Activated CD8-positive, alpha-beta T cell treated with anti-CD3 and anti-CD28 coated beads for 36 hours (primary cell): ENCODE measurements around the gene HK2. TPM values are rescaled to one million over a fixed set of nuclear protein-coding genes. Genes with fewer than 3 reads are reported as not detected.

Experiments used
- ATAC-seq: fragments of 200-7000 bp; cut with Tn5 transposase; one replicate; pipeline ENCODE4 v1.10.0; 2021; ENCODE audit warnings: mild to moderate bottlenecking, moderate library complexity
- CTCF ChIA-PET: fragments of 350-600 bp; sonication (Branson Sonifier 250); formaldehyde crosslinking; loops from one replicate; lab custom pipeline; 2021; ENCODE audit warnings: antibody characterized with exemption; lab: Charles Lee
- POLR2A ChIA-PET: fragments of 350-600 bp; sonication (Branson Sonifier 250); formaldehyde crosslinking; loops from one replicate; lab custom pipeline; 2021; ENCODE audit warnings: antibody characterized with exemption; lab: Charles Lee
- DNase-seq: peaks from one replicate; pipeline ENCODE4 v3.0.0-alpha.2; 2020
- H3K27ac Mint-ChIP-seq: one replicate; pipeline ENCODE4 v1.8.0; 2021; ENCODE audit warnings: mild to moderate bottlenecking, mixed read lengths
- H3K27me3 Mint-ChIP-seq: one replicate; pipeline ENCODE4 v1.8.0; 2021; ENCODE audit warnings: mixed read lengths
- H3K36me3 Mint-ChIP-seq: one replicate; pipeline ENCODE4 v1.8.0; 2021; ENCODE audit warnings: low read depth, mixed read lengths
- H3K4me1 Mint-ChIP-seq: one replicate; pipeline ENCODE4 v1.8.0; 2021; ENCODE audit warnings: low read depth, mixed read lengths
- H3K4me3 Mint-ChIP-seq: one replicate; pipeline ENCODE4 v1.8.0; 2021; ENCODE audit warnings: mild to moderate bottlenecking, moderate library complexity, mixed read lengths
- H3K9me3 Mint-ChIP-seq: one replicate; pipeline ENCODE4 v1.8.0; 2021; ENCODE audit warnings: mixed read lengths
- intact Hi-C: fragments of 100-400 bp; cut with micrococcal nuclease; formaldehyde crosslinking; loops from one replicate; pipeline ENCODE4 v1.10.0; 2022
- total RNA-seq, 2 experiments: library from RNA; stranded (reverse); gene quantifications; one replicate each; pipeline ENCODE4 v1.2.3, GENCODE V29; 2021
- TF ChIP-seq, protein P1 (sequence below): fragments of 200-600 bp; IDR thresholded peaks from one replicate; pipeline ENCODE4 v1.8.0; 2022; ENCODE audit warnings: antibody characterized with exemption, mild to moderate bottlenecking

Gene HK2
- total RNA-seq, 2 experiments from 2014 or later: 121 to 124 TPM

DNA sequence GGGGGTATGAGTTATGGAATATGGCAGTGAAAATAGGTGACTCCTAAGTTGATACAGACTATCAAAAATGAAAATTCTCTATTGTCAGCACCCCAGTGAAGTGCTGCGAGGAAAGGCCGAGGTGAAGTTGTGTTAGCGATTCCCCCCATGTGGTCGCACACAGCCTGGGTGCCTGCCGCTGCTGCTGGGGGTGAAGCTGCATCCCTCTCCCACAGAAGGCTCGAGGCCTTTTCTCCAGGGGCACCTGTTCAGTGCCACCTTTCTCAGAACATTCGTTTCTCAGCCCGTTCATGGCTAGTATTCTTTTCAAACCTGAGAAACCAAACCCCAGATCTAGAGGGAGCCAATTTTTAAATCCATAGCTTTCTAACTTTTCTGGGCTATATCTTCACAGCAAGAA lies 23.8 kb downstream of the HK2 start:
- Mint-ChIP-seq H3K4me3 (no peak overlapping the region), H3K9me3 (no peaks in the 10 kb centered on the region), H3K36me3 (peaks cover 75% of the 10 kb centered on the region), H3K4me1 (peaks cover 16% of the 10 kb centered on the region), H3K27ac (no peak overlapping the region), H3K27me3 (no peaks in the 10 kb centered on the region)
- DNase-seq (no peak), ATAC-seq (no peak)
- TF ChIP-seq, protein P1, sequence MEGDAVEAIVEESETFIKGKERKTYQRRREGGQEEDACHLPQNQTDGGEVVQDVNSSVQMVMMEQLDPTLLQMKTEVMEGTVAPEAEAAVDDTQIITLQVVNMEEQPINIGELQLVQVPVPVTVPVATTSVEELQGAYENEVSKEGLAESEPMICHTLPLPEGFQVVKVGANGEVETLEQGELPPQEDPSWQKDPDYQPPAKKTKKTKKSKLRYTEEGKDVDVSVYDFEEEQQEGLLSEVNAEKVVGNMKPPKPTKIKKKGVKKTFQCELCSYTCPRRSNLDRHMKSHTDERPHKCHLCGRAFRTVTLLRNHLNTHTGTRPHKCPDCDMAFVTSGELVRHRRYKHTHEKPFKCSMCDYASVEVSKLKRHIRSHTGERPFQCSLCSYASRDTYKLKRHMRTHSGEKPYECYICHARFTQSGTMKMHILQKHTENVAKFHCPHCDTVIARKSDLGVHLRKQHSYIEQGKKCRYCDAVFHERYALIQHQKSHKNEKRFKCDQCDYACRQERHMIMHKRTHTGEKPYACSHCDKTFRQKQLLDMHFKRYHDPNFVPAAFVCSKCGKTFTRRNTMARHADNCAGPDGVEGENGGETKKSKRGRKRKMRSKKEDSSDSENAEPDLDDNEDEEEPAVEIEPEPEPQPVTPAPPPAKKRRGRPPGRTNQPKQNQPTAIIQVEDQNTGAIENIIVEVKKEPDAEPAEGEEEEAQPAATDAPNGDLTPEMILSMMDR: no peak
- ChIA-PET POLR2A (no interaction called here), CTCF (no interaction called here)
- intact Hi-C loops: no loop called here

DNA sequence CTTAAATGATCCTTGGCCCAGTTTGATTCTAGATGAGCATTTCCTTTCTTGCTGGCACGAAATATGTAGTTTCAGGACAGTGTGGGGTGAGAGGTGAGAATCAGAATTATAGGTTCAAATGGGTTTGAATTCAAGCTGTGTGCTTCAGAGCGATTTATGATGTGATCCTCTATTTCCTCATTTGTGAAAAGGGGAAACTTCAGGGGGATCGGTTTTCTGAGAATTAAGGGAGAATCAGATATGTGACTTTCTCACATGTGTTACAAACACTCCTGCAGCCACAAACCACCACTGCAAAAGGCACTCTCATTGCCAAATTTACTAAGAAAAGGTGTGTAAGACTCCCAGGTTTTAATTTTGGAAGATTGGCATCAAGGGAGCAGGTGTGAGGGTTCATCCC lies 24.4 kb downstream of the HK2 start:
- peaks cover 21% of the 10 kb centered on the region for H3K4me1 Mint-ChIP-seq
- H3K36me3 Mint-ChIP-seq: peaks cover 77% of the 10 kb centered on the region
- POLR2A ChIA-PET: no interaction called here
- intact Hi-C loops: no loop called here
- ATAC-seq (no peak), DNase-seq (no peak)
- H3K4me3 Mint-ChIP-seq: no peak overlapping the region
- TF ChIP-seq, protein P1: no peak
- H3K27ac Mint-ChIP-seq: no peak overlapping the region
- no peaks in the 10 kb centered on the region for H3K27me3 Mint-ChIP-seq
- CTCF ChIA-PET: no interaction called here
- H3K9me3 Mint-ChIP-seq: no peaks in the 10 kb centered on the region

DNA sequence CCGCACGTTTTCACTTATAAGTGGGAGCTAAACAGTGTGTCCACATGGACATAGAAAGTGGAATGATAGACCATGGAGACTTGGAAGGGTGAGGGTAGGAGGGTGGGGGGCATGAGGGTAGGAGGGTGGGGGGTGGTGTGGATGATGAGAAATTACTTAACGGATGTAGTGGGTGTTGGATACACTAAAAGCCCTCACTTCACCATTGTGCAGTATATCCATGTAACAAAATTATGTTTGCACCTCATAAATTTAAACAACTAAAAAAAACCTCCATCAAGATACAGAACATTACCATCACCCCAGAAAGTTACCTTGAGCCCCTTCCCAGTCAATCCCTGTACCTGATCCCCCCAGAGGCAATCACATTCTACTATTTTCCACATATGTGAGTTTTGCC lies 26.2 kb downstream of the HK2 start:
- ATAC-seq: no peak
- no peaks in the 10 kb centered on the region for H3K9me3 Mint-ChIP-seq
- peaks cover 25% of the 10 kb centered on the region for H3K4me1 Mint-ChIP-seq
- ChIA-PET CTCF (no interaction called here), POLR2A (interaction anchor here (0.7 kb wide), 2 partner anchors 101 to 664 kb away, joined by 3 read pairs; no protein-coding TSS in a partner anchor)
- DNase-seq: no peak
- no peaks in the 10 kb centered on the region for H3K27me3 Mint-ChIP-seq
- intact Hi-C loops: no loop called here
- H3K36me3 Mint-ChIP-seq: peaks cover 68% of the 10 kb centered on the region
- H3K27ac Mint-ChIP-seq: no peak overlapping the region
- TF ChIP-seq, protein P1: no peak
- no peak overlapping the region for H3K4me3 Mint-ChIP-seq

DNA sequence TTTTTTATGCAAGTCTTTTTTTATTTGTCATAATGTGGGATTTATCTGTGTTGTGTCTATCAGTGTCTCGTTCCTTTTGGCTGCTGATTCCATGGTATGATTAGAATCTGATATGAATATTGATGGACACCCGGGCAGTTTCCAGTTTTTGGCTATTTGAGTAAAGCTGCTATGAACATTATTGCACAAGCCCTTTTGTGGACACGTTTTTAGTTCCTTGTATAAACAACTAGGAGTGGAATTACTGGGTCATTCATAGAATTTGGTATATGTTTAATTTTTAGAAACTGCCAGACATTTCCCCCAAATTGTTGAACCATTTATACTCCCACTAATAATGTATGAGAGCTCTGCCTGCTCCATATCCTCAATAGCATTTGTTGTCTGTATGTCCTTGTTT lies 26.6 kb downstream of the HK2 start:
- H3K27me3 Mint-ChIP-seq: no peaks in the 10 kb centered on the region
- no peak overlapping the region for H3K4me3 Mint-ChIP-seq
- ChIA-PET CTCF (interaction anchor here (1.6 kb wide), 1 partner anchor 24 kb away, joined by 3 read pairs; no protein-coding TSS in a partner anchor), POLR2A (interaction anchor here (0.7 kb wide), 1 partner anchor 101 kb away, joined by 3 read pairs; no protein-coding TSS in a partner anchor)
- DNase-seq (no peak), ATAC-seq (no peak)
- TF ChIP-seq, protein P1: no peak
- peaks cover 24% of the 10 kb centered on the region for H3K4me1 Mint-ChIP-seq
- intact Hi-C loops: no loop called here
- H3K27ac Mint-ChIP-seq: no peak overlapping the region
- peaks cover 66% of the 10 kb centered on the region for H3K36me3 Mint-ChIP-seq
- no peaks in the 10 kb centered on the region for H3K9me3 Mint-ChIP-seq

DNA sequence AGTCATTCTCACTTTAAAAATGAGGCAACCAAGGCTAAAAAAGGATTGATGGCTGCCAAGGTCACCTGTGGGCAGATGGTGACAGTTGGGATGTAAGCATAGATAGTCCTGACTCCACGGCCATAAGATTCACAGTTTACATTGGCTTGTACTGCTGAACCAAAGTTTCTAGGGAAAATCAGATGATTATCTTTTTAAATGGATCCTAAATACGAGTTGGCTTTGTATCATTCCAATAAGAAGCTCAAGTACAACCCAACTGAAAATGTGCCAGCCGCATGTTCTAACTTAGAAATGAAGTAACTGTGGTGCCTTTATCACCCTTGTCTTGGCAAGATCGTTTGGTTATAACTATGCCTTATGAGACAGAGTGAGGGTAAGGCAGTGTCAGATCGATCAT lies 27.6 kb downstream of the HK2 start:
- intact Hi-C loops: no loop called here
- DNase-seq: no peak
- H3K27ac Mint-ChIP-seq: no peak overlapping the region
- peaks cover 64% of the 10 kb centered on the region for H3K36me3 Mint-ChIP-seq
- peaks cover 21% of the 10 kb centered on the region for H3K4me1 Mint-ChIP-seq
- H3K9me3 Mint-ChIP-seq: no peaks in the 10 kb centered on the region
- TF ChIP-seq, protein P1: no peak
- POLR2A ChIA-PET: no interaction called here
- CTCF ChIA-PET: interaction anchor here (1.1 to 1.6 kb wide), 2 partner anchors 11 to 25 kb away, joined by 3 read pairs; no protein-coding TSS in a partner anchor
- H3K4me3 Mint-ChIP-seq: no peak overlapping the region
- no peaks in the 10 kb centered on the region for H3K27me3 Mint-ChIP-seq
- ATAC-seq: no peak
